ENCODE data around the gene LRGUK. TPM values are rescaled to one million over a fixed set of nuclear protein-coding genes. Genes with fewer than 3 reads are reported as not detected.

Gene LRGUK
- polyA plus RNA-seq, 3 donors, result 0.41 TPM; not detected in 2

DNA sequence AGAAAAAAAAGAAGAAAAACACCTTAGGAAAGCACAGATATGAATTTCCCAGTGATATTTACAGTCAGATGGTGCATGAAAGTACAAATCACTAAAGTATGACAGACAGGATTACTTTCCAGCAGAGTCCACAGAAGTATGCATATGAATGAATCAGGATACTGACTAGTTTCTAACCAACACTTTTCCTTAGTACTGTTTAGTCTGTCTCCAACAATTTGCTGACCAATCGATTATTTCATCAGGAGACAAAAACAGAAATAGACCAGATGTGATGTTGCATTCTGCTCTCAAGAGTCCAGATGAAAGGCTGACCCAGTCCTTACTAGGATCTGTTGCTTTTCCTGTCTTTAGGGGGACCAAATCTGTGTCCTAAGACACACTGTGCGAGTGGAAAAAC, 175.0 kb downstream of the LRGUK start:
- Histone ChIP-seq H3K4me1 (ENCODE audit: control insufficient read depth in 1 of 2, insufficient read depth in 2 of 2, low read length in 2 of 2) (peaks cover 7 to 8% of the 10 kb centered on the region in 2 donors), H3K36me3 (replicated peaks in 1 of 2; ENCODE audit: control insufficient read depth in 1 of 2, insufficient read depth in 2 of 2, low read length in 2 of 2) (peaks cover 47 to 83% of the 10 kb centered on the region in 2 donors), H3K27me3 (ENCODE audit: control insufficient read depth in 2 of 2, insufficient read depth in 2 of 2, low read length in 2 of 2) (no peaks in the 10 kb centered on the region), H3K4me2 (replicated peaks; ENCODE audit: extremely low read depth, low read length, poor library complexity, severe bottlenecking) (no peak overlapping the region), H3K9me3 (replicated peaks in 1 of 2; ENCODE audit: control insufficient read depth in 1 of 2, insufficient read depth in 1 of 2, low read length in 2 of 2) (no peaks in the 10 kb centered on the region), H4K20me1 (ENCODE audit: insufficient read depth, low read length) (no peaks in the 10 kb centered on the region), H3K4me3 (replicated peaks in 1 of 3; ENCODE audit: low read depth in 2 of 3, low read length in 3 of 3) (no peak overlapping the region), H3K27ac (ENCODE audit: low read depth in 1 of 2, low read length in 2 of 2) (no peak overlapping the region), H3K9ac (ENCODE audit: insufficient read depth, low read length, poor library complexity, severe bottlenecking) (no peak overlapping the region), H3K79me2 (ENCODE audit: insufficient read depth, low read length) (no peaks in the 10 kb centered on the region), H2AFZ (ENCODE audit: insufficient read depth, low read depth, low read length, poor library complexity, severe bottlenecking) (no peak overlapping the region)
- H3K27me3 Mint-ChIP-seq (ENCODE audit: low read depth in 3 of 3), result peaks cover 0 to 2% (median 0%) of the 10 kb centered on the region in 3 donors
- no peak for DNase-seq
- H3K36me3 Mint-ChIP-seq, result peaks cover 70 to 80% of the 10 kb centered on the region in 2 donors
- WGBS (ENCODE audit: insufficient coverage), result 100% methylated on average over 2 of the region's 2 CpGs
- no peak overlapping the region for H3K4me3 Mint-ChIP-seq
- intact Hi-C loops (cut with micrococcal nuclease), result no loop called here
- H3K27ac Mint-ChIP-seq, result no peak overlapping the region
- H3K4me1 Mint-ChIP-seq, result peaks cover 5% of the 10 kb centered on the region
- H3K9me3 Mint-ChIP-seq, result no peaks in the 10 kb centered on the region
- no peak for TF ChIP-seq CTCF (IDR thresholded peaks at IDR 0.05)

GRCh38 chr7:134307320-134307719, 180.2 kb downstream of the LRGUK start:
- Histone ChIP-seq H3K79me2 (ENCODE audit: insufficient read depth, low read length) (no peaks in the 10 kb centered on the region), H3K9ac (ENCODE audit: insufficient read depth, low read length, poor library complexity, severe bottlenecking) (no peak overlapping the region), H3K4me2 (replicated peaks; ENCODE audit: extremely low read depth, low read length, poor library complexity, severe bottlenecking) (peak overlapping the region; percentile 14), H3K27ac (ENCODE audit: low read depth in 1 of 2, low read length in 2 of 2) (no peak overlapping the region), H3K4me1 (ENCODE audit: control insufficient read depth in 1 of 2, insufficient read depth in 2 of 2, low read length in 2 of 2) (peaks cover 23 to 32% of the 10 kb centered on the region in 2 donors), H4K20me1 (ENCODE audit: insufficient read depth, low read length) (no peaks in the 10 kb centered on the region), H3K36me3 (replicated peaks in 1 of 2; ENCODE audit: control insufficient read depth in 1 of 2, insufficient read depth in 2 of 2, low read length in 2 of 2) (peaks cover 10 to 34% of the 10 kb centered on the region in 2 donors), H3K27me3 (ENCODE audit: control insufficient read depth in 2 of 2, insufficient read depth in 2 of 2, low read length in 2 of 2) (no peaks in the 10 kb centered on the region), H3K4me3 (replicated peaks in 1 of 3; ENCODE audit: low read depth in 2 of 3, low read length in 3 of 3) (no peak overlapping the region), H3K9me3 (replicated peaks in 1 of 2; ENCODE audit: control insufficient read depth in 1 of 2, insufficient read depth in 1 of 2, low read length in 2 of 2) (no peaks in the 10 kb centered on the region), H2AFZ (ENCODE audit: insufficient read depth, low read depth, low read length, poor library complexity, severe bottlenecking) (no peak overlapping the region)
- peaks cover 0 to 2% (median 0%) of the 10 kb centered on the region in 3 donors for H3K27me3 Mint-ChIP-seq (ENCODE audit: low read depth in 3 of 3)
- no peak overlapping the region for H3K4me3 Mint-ChIP-seq
- intact Hi-C loops (cut with micrococcal nuclease), result no loop called here
- DNase-seq, result peak in 2 of 3 donors; percentile 13 to 30
- no peak for TF ChIP-seq CTCF (IDR thresholded peaks at IDR 0.05)
- H3K36me3 Mint-ChIP-seq, result peaks cover 39 to 41% of the 10 kb centered on the region in 2 donors
- H3K4me1 Mint-ChIP-seq, result peaks cover 23% of the 10 kb centered on the region
- no peaks in the 10 kb centered on the region for H3K9me3 Mint-ChIP-seq
- WGBS (ENCODE audit: insufficient coverage), result no CpG with 5 or more reads among the region's 1 CpG
- no peak overlapping the region for H3K27ac Mint-ChIP-seq

Measured in CD14-positive monocyte (primary cell).